ENCODE measurements around the gene COL6A1. TPM values are rescaled to one million over a fixed set of nuclear protein-coding genes. Genes with fewer than 3 reads are reported as not detected.

COL6A1 gene
- total and polyA plus RNA-seq, 2 donors (not counting 3 experiments of a cell fraction or from before 2014, with no cell fraction given), result 30.1 to 42.4 TPM

- no peak overlapping the region for H3K4me2 ChIP-seq (ENCODE audit: insufficient read depth, low read length)
- dilution Hi-C loops (cut with MboI; ENCODE audit: extremely low pct_ligation_motif_present, low sequenced_read_pairs), result no loop called here
- H3K9ac ChIP-seq (replicated peaks; ENCODE audit: extremely low read depth, insufficient read depth, low read length), result no peak overlapping the region
- H3K79me2 ChIP-seq (ENCODE audit: control insufficient read depth, insufficient read depth, low read length), result no peaks in the 10 kb centered on the region
- DNase-seq (ENCODE audit: low read depth, low spot score) (no peak), FAIRE-seq (no peak)
- ChIA-PET CTCF (interaction anchor here (1.1 kb wide), 1 partner anchor 15 kb away, joined by 3 read pairs; no protein-coding TSS in a partner anchor), POLR2A (no interaction called here)
- peaks cover 9% of the 10 kb centered on the region for H3K4me1 ChIP-seq (ENCODE audit: control insufficient read depth, extremely low read depth, insufficient read depth, low read length)
- no peak for TF ChIP-seq FOS (IDR thresholded peaks at IDR 0.05; ENCODE audit: borderline replicate concordance, insufficient read depth, low read length)
- no peak for TF ChIP-seq GATA2 (IDR thresholded peaks at IDR 0.05; ENCODE audit: insufficient read depth, insufficient read length, low read depth, low read length)
- no peak for TF ChIP-seq EZH2 (IDR thresholded peaks at IDR 0.05; ENCODE audit: borderline replicate concordance, low read depth, low read length, severe bottlenecking)
- TF ChIP-seq JUN (IDR thresholded peaks at IDR 0.05; ENCODE audit: borderline replicate concordance, insufficient read depth, insufficient read length, low read depth), result no peak
- no peak for TF ChIP-seq MYC (IDR thresholded peaks at IDR 0.05; ENCODE audit: low read depth, low read length)
- TF ChIP-seq POLR2A (IDR thresholded peaks at IDR 0.05; ENCODE audit: low read depth, low read length), result no peak
- no peak for TF ChIP-seq MAX (IDR thresholded peaks at IDR 0.05; ENCODE audit: insufficient read depth, insufficient read length)
- TF ChIP-seq POLR2AphosphoS5 (IDR thresholded peaks at IDR 0.05; ENCODE audit: insufficient read depth, low read depth, low read length), result no peak
- no peak for TF ChIP-seq CTCF (IDR thresholded peaks at IDR 0.05; ENCODE audit: extremely low read depth in 1 of 2, insufficient read depth in 1 of 2, low read depth in 1 of 2, low read length in 2 of 2)
- no peak overlapping the region for H3K27ac ChIP-seq (ENCODE audit: insufficient read depth, low read depth, low read length)
- intact Hi-C loops (cut with micrococcal nuclease), result no loop called here
- BruUV-seq (replicated peaks), result no TSS peak
- H3K9me3 ChIP-seq (replicated peaks; ENCODE audit: control insufficient read depth, insufficient read depth, low read length), result no peaks in the 10 kb centered on the region
- H3K4me3 ChIP-seq (replicated peaks in 1 of 3; ENCODE audit: insufficient read depth in 1 of 3, low read depth in 1 of 3, low read length in 3 of 3), result no peak overlapping the region
- H4K20me1 ChIP-seq (replicated peaks; ENCODE audit: control insufficient read depth, extremely low read depth, insufficient read depth, low read length), result no peaks in the 10 kb centered on the region
- H3K9me1 ChIP-seq (replicated peaks; ENCODE audit: control insufficient read depth, extremely low read depth, insufficient read depth, low read length), result no peaks in the 10 kb centered on the region
- no peaks in the 10 kb centered on the region for H3K27me3 ChIP-seq (ENCODE audit: control insufficient read depth in 2 of 2, insufficient read depth in 2 of 2, low read length in 2 of 2)
- no peak overlapping the region for H2AFZ ChIP-seq (ENCODE audit: low read depth, low read length)
- no peaks in the 10 kb centered on the region for H3K36me3 ChIP-seq (ENCODE audit: control insufficient read depth in 2 of 2, extremely low read depth in 1 of 2, insufficient read depth in 2 of 2, low read length in 2 of 2)
Observed at GRCh38 chr21:45985471-45986315, 4.1 kb downstream of the COL6A1 start.

All from endothelial cell of umbilical vein (primary cell).